ENCODE measurements around the gene DNM3. TPM values are rescaled to one million over a fixed set of nuclear protein-coding genes. Genes with fewer than 3 reads are reported as not detected.

DNM3 gene
- total and polyA plus RNA-seq, 10 of the 15 experiments (the other 5 are each of a cell fraction or from before 2014, with no cell fraction given), result 0.03 to 1.5 (median 0.08) TPM; not detected in 3

GRCh38 chr1:172238158-172238557 lies 396.9 kb downstream of the DNM3 start:
- intact Hi-C loops (cut with micrococcal nuclease; ENCODE audit: unreplicated experiment), result no loop called here
- ATAC-seq, result no peak

More at GRCh38 chr1:172238158-172238557, 396.9 kb downstream of the DNM3 start:
- BruUV-seq (replicated peaks), result no TSS peak
- H3K9ac ChIP-seq (ENCODE audit: control insufficient read depth, insufficient read depth, low read length), result no peak overlapping the region
- H3K4me1 ChIP-seq (ENCODE audit: control insufficient read depth, insufficient read depth, low read length), result no peaks in the 10 kb centered on the region
- FAIRE-seq (no peak), DNase-seq (ENCODE audit: low read depth, low spot score) (no peak)
- no peak overlapping the region for H3K4me3 ChIP-seq
- H4K20me1 ChIP-seq (ENCODE audit: control insufficient read depth, insufficient read depth), result no peaks in the 10 kb centered on the region
- H3K27me3 ChIP-seq (replicated peaks in 1 of 2; ENCODE audit: control insufficient read depth in 2 of 2, insufficient read depth in 2 of 2, low read length in 1 of 2), result no peaks in the 10 kb centered on the region
- ChIA-PET SMC1A (ENCODE audit: uncharacterized antibody, unreplicated experiment) (interaction anchor here (1.6 kb wide), 1 partner anchor 18 kb away, joined by 3 read pairs; no protein-coding TSS in a partner anchor), CTCF (interaction anchor here (1.7 kb wide), 1 partner anchor 163 kb away, joined by 3 read pairs; no protein-coding TSS in a partner anchor), POLR2A (interaction anchor here (0.6 to 1.0 kb wide), 2 partner anchors 18 to 125 kb away, joined by 3 read pairs; no protein-coding TSS in a partner anchor), RAD21 (ENCODE audit: unreplicated experiment) (no interaction called here)
- in situ Hi-C loops (cut with MboI), result no loop called here
- no peak overlapping the region for H2AFZ ChIP-seq (ENCODE audit: control insufficient read depth, low read depth, low read length)
- no peaks in the 10 kb centered on the region; the same call in 2 of the 3 replicates for H3K9me3 ChIP-seq (replicated peaks; ENCODE audit: control insufficient read depth, insufficient read depth, low read length)
- no peak overlapping the region for H3K4me2 ChIP-seq (ENCODE audit: control insufficient read depth, insufficient read depth)
- TF ChIP-seq, protein P1, sequence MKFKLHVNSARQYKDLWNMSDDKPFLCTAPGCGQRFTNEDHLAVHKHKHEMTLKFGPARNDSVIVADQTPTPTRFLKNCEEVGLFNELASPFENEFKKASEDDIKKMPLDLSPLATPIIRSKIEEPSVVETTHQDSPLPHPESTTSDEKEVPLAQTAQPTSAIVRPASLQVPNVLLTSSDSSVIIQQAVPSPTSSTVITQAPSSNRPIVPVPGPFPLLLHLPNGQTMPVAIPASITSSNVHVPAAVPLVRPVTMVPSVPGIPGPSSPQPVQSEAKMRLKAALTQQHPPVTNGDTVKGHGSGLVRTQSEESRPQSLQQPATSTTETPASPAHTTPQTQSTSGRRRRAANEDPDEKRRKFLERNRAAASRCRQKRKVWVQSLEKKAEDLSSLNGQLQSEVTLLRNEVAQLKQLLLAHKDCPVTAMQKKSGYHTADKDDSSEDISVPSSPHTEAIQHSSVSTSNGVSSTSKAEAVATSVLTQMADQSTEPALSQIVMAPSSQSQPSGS (IDR thresholded peaks at IDR 0.05; ENCODE audit: low read length), result no peak
- TF ChIP-seq DPF2 (IDR thresholded peaks at IDR 0.05) (no peak), EED (IDR thresholded peaks at IDR 0.05; ENCODE audit: low read depth) (no peak), KAT2A (conservative IDR thresholded peaks at IDR 0.05; ENCODE audit: control insufficient read depth, low read depth, low read length) (no peak), YBX1 (IDR thresholded peaks at IDR 0.05) (no peak), ETV6 (conservative IDR thresholded peaks at IDR 0.05 in 1 of 2, IDR thresholded peaks at IDR 0.05 in 1 of 2; ENCODE audit: borderline replicate concordance in 1 of 2, low read depth in 1 of 2) (no peak), NFYB (IDR thresholded peaks at IDR 0.05; ENCODE audit: insufficient read depth, low read depth, low read length) (no peak), SP1 (IDR thresholded peaks at IDR 0.05; ENCODE audit: low read depth, low read length) (no peak), PAX8 (IDR thresholded peaks at IDR 0.05) (no peak), SKIL (IDR thresholded peaks at IDR 0.05; ENCODE audit: low read depth, poor library complexity, severe bottlenecking) (no peak), CBX3 (IDR thresholded peaks at IDR 0.05; ENCODE audit: borderline replicate concordance, low read depth) (no peak), IRF4 (IDR thresholded peaks at IDR 0.05; ENCODE audit: low read depth, low read length) (no peak), RAD51 (IDR thresholded peaks at IDR 0.05) (no peak), TAF1 (IDR thresholded peaks at IDR 0.05; ENCODE audit: borderline replicate concordance, low read depth, low read length) (no peak), POU2F2 (IDR thresholded peaks at IDR 0.05; ENCODE audit: borderline replicate concordance, low read depth, low read length) (no peak), ASH2L (IDR thresholded peaks at IDR 0.05; ENCODE audit: borderline replicate concordance, low read depth) (no peak), RELA (IDR thresholded peaks at IDR 0.05; ENCODE audit: borderline replicate concordance, partially characterized antibody) (no peak), EZH2 (IDR thresholded peaks at IDR 0.05; ENCODE audit: borderline replicate concordance, control insufficient read depth, low read depth, low read length) (no peak)
- no peaks in the 10 kb centered on the region for H3K79me2 ChIP-seq (ENCODE audit: control insufficient read depth, insufficient read depth, low read length)
- no peak overlapping the region for H3K27ac ChIP-seq (ENCODE audit: control insufficient read depth, insufficient read depth)
- WGBS (ENCODE audit: insufficient coverage, insufficient replicate concordance, low lambda C conversion rate, missing lambda C conversion rate), result 38% methylated on average over 1 of the region's 1 CpG
- no peaks in the 10 kb centered on the region for H3K36me3 ChIP-seq (ENCODE audit: control insufficient read depth in 2 of 2, insufficient read depth in 2 of 2, low read length in 1 of 2)

Data from GM12878 (cell line).